ENCODE measurements around the gene YJEFN3. TPM values are rescaled to one million over a fixed set of nuclear protein-coding genes. Genes with fewer than 3 reads are reported as not detected.

YJEFN3 gene
- polyA plus RNA-seq, 3 donors, result 2.3 TPM; not detected in 2

DNA sequence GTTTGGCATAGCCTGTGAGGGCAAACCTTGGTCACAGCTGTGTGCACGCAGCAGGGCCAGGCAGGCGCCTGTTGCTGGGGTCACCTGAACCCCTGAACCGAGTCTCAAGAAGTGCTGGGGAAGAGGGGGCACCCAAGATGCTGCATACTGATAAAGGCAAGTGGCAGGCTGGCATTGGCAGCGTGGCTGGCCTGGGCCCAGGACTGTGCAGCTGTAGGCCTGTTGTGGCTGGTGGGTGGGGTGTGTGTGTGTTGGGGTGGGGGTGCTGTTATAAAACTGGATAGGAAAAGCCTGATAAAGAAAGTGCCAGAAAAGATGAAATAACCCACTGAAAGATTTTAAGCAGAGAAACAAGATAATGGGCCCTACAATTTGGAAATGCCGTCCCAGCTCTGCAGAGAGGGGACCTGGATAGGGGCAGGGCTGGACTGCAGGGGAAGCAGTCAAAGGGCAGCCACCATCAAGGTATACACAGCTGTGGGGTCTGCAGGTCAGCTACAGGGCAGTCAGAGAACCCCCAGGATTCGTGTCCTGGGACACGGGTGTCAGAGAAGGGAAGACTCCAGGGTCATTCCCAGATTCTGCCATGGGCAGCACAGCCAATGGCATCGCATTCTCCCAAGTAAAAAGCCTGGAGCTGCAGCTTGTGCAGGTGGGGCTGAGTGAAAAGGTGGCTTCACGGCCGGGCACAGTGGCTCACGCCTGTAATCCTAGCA, 42.5 kb downstream of the YJEFN3 start:
- H3K27ac Mint-ChIP-seq, result no peak overlapping the region

DNA sequence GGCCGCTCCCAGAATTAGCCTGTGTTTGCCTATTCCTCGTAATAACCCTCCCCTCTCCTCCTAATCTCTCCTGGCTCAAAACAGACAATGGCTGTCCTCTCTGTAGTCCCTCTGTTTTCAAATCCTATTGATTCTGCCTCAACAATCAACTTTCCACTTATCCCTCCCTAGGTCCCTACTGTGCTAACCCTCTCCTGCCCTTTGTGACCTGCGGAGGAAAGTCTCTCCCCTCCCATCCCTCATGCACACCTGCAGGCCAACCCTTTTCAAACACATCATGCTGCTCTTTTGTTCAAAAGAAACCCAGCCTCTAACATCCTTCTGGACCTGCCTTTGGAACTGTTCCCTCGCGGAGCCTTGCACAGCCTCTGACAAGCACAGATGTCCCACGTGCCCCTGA, 46.7 kb downstream of the YJEFN3 start:
- H3K27me3 ChIP-seq (ENCODE audit: control insufficient read depth in 2 of 2, insufficient read depth in 2 of 2, low read length in 2 of 2), result no peaks in the 10 kb centered on the region
- Mint-ChIP-seq H3K27me3 (ENCODE audit: low read depth in 3 of 3) (peaks cover 2 to 4% (median 2%) of the 10 kb centered on the region in 3 donors), H3K4me1 (no peaks in the 10 kb centered on the region), H3K9me3 (peaks cover 0 to 3% (median 0%) of the 10 kb centered on the region in 7 donors), H3K4me3 (no peak overlapping the region), H3K36me3 (no peaks in the 10 kb centered on the region), H3K27ac (peak overlapping the region in 1 of 7 donors; percentile 12)
- DNase-seq, result no peak
- H4K20me1 ChIP-seq (ENCODE audit: insufficient read depth, low read length), result no peaks in the 10 kb centered on the region
- intact Hi-C loops (cut with micrococcal nuclease), result no loop called here
- H2AFZ ChIP-seq (ENCODE audit: insufficient read depth, low read depth, low read length, poor library complexity, severe bottlenecking), result no peak overlapping the region
- H3K9me3 ChIP-seq (replicated peaks in 1 of 2; ENCODE audit: control insufficient read depth in 1 of 2, insufficient read depth in 1 of 2, low read length in 2 of 2), result no peaks in the 10 kb centered on the region
- no peaks in the 10 kb centered on the region for H3K79me2 ChIP-seq (ENCODE audit: insufficient read depth, low read length)
- no peaks in the 10 kb centered on the region for H3K4me1 ChIP-seq (ENCODE audit: control insufficient read depth in 1 of 2, insufficient read depth in 2 of 2, low read length in 2 of 2)
- TF ChIP-seq, protein P1, sequence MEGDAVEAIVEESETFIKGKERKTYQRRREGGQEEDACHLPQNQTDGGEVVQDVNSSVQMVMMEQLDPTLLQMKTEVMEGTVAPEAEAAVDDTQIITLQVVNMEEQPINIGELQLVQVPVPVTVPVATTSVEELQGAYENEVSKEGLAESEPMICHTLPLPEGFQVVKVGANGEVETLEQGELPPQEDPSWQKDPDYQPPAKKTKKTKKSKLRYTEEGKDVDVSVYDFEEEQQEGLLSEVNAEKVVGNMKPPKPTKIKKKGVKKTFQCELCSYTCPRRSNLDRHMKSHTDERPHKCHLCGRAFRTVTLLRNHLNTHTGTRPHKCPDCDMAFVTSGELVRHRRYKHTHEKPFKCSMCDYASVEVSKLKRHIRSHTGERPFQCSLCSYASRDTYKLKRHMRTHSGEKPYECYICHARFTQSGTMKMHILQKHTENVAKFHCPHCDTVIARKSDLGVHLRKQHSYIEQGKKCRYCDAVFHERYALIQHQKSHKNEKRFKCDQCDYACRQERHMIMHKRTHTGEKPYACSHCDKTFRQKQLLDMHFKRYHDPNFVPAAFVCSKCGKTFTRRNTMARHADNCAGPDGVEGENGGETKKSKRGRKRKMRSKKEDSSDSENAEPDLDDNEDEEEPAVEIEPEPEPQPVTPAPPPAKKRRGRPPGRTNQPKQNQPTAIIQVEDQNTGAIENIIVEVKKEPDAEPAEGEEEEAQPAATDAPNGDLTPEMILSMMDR (IDR thresholded peaks at IDR 0.05), result no peak
- no peak overlapping the region for H3K4me3 ChIP-seq (replicated peaks in 1 of 3; ENCODE audit: low read depth in 2 of 3, low read length in 3 of 3)
- H3K36me3 ChIP-seq (replicated peaks in 1 of 2; ENCODE audit: control insufficient read depth in 1 of 2, insufficient read depth in 2 of 2, low read length in 2 of 2), result no peaks in the 10 kb centered on the region
- 96% methylated on average over 6 of the region's 6 CpGs for WGBS (ENCODE audit: insufficient coverage)
- H3K27ac ChIP-seq (ENCODE audit: low read depth in 1 of 2, low read length in 2 of 2), result no peak overlapping the region
- no peak overlapping the region for H3K9ac ChIP-seq (ENCODE audit: insufficient read depth, low read length, poor library complexity, severe bottlenecking)
- H3K4me2 ChIP-seq (replicated peaks; ENCODE audit: extremely low read depth, low read length, poor library complexity, severe bottlenecking), result no peak overlapping the region

More for the DNA sequence above, 42.5 kb downstream of the YJEFN3 start:
- no peak overlapping the region for H3K4me3 ChIP-seq (replicated peaks in 1 of 3; ENCODE audit: low read depth in 2 of 3, low read length in 3 of 3)
- TF ChIP-seq, protein P1 (IDR thresholded peaks at IDR 0.05), result no peak
- H3K79me2 ChIP-seq (ENCODE audit: insufficient read depth, low read length), result no peaks in the 10 kb centered on the region
- WGBS (ENCODE audit: insufficient coverage), result 93% methylated on average over 8 of the region's 11 CpGs
- no peak overlapping the region for H3K27ac ChIP-seq (ENCODE audit: low read depth in 1 of 2, low read length in 2 of 2)
- Mint-ChIP-seq H3K4me3 (no peak overlapping the region), H3K36me3 (no peaks in the 10 kb centered on the region), H3K27me3 (ENCODE audit: low read depth in 3 of 3) (peaks cover 1 to 5% (median 2%) of the 10 kb centered on the region in 3 donors), H3K9me3 (peaks cover 0 to 3% (median 0%) of the 10 kb centered on the region in 7 donors), H3K4me1 (no peaks in the 10 kb centered on the region)
- H3K9ac ChIP-seq (ENCODE audit: insufficient read depth, low read length, poor library complexity, severe bottlenecking), result no peak overlapping the region
- no peaks in the 10 kb centered on the region for H3K4me1 ChIP-seq (ENCODE audit: control insufficient read depth in 1 of 2, insufficient read depth in 2 of 2, low read length in 2 of 2)
- no peaks in the 10 kb centered on the region for H3K36me3 ChIP-seq (replicated peaks in 1 of 2; ENCODE audit: control insufficient read depth in 1 of 2, insufficient read depth in 2 of 2, low read length in 2 of 2)
- DNase-seq, result no peak
- no peak overlapping the region for H2AFZ ChIP-seq (ENCODE audit: insufficient read depth, low read depth, low read length, poor library complexity, severe bottlenecking)
- H3K27me3 ChIP-seq (ENCODE audit: control insufficient read depth in 2 of 2, insufficient read depth in 2 of 2, low read length in 2 of 2), result no peaks in the 10 kb centered on the region
- H4K20me1 ChIP-seq (ENCODE audit: insufficient read depth, low read length), result no peaks in the 10 kb centered on the region
- H3K9me3 ChIP-seq (replicated peaks in 1 of 2; ENCODE audit: control insufficient read depth in 1 of 2, insufficient read depth in 1 of 2, low read length in 2 of 2), result no peaks in the 10 kb centered on the region
- intact Hi-C loops (cut with micrococcal nuclease), result no loop called here
- no peak overlapping the region for H3K4me2 ChIP-seq (replicated peaks; ENCODE audit: extremely low read depth, low read length, poor library complexity, severe bottlenecking)
